Testis (tissue), 3 donors: ENCODE measurements around the gene PPARG. TPM values are rescaled to one million over a fixed set of nuclear protein-coding genes. Genes with fewer than 3 reads are reported as not detected.

Source experiments
- DNase-seq: peaks from one replicate; pipeline ENCODE4 v3.0.0-alpha.2; 2019
- H3K27ac ChIP-seq, 2 donors: fragments of 200-600 bp; sonication (generic); one replicate each; pipeline ENCODE4 v1.5.1; 2019
- H3K27me3 ChIP-seq: fragments of 200-600 bp; sonication (generic); one replicate; pipeline ENCODE4 v1.5.1; 2019
- H3K36me3 ChIP-seq: fragments of 200-600 bp; sonication (generic); one replicate; pipeline ENCODE4 v1.5.1; 2017; ENCODE audit warnings: low read depth; ENCODE audit errors: missing control alignments
- H3K4me1 ChIP-seq: fragments of 200-600 bp; sonication (generic); one replicate; pipeline ENCODE4 v1.5.1; 2019
- H3K4me3 ChIP-seq, 2 donors: fragments of 200-600 bp; sonication (generic); one replicate each; pipeline ENCODE4 v1.5.1; 2017 to 2019
- H3K9me3 ChIP-seq: fragments of 200-600 bp; sonication (generic); one replicate; pipeline ENCODE4 v1.5.1; 2017
- CTCF ChIP-seq, 3 experiments: fragments of 450-650 bp in 2 of 3; fragments of 200-600 bp in 1 of 3; sonication (generic) in 1 of 3; IDR thresholded peaks; one replicate each; pipeline ENCODE4 v1.5.1; 2016 to 2019; ENCODE audit warnings: antibody characterized with exemption in 3 of 3, mild to moderate bottlenecking in 2 of 3, moderate library complexity in 1 of 3
- POLR2A ChIP-seq: fragments of 450-650 bp; IDR thresholded peaks from one replicate; pipeline ENCODE4 v1.6.1; 2017; ENCODE audit warnings: antibody characterized with exemption, mild to moderate bottlenecking, moderate library complexity
- WGBS, 2 donors: methylation state at CpG; one replicate each; pipeline ENCODE4 v1.1.5; 2018; 5-methylcytosine and 5-hydroxymethylcytosine counted together
- intact Hi-C: fragments of 100-400 bp; cut with DNase I; formaldehyde crosslinking; loops from one replicate; pipeline ENCODE4 v1.15.1; 2023; ENCODE audit warnings: low total_unique reads
- polyA plus RNA-seq: library from polyadenylated mRNA; stranded (reverse); fragments of 350-450 nt; fragmentation: Illumina TruSeq; extraction: RNeasy Lipid Tissue Mini Kit (QIAGEN cat#74804); gene quantifications from one replicate; pipeline ENCODE4 v1.2.3, GENCODE V29; 2014; ENCODE audit warnings: low read depth, low replicate concordance; ENCODE audit not compliant: insufficient read depth
- total RNA-seq, 2 donors: library from RNA; depleted of rRNA; stranded (reverse); fragments of >200 nt; gene quantifications; one replicate each; pipeline ENCODE4 v1.2.3, GENCODE V29; 2016

PPARG gene
- total and polyA plus RNA-seq, 3 donors from 2014 or later, result 12.1 to 18.7 (median 17.6) TPM

DNA sequence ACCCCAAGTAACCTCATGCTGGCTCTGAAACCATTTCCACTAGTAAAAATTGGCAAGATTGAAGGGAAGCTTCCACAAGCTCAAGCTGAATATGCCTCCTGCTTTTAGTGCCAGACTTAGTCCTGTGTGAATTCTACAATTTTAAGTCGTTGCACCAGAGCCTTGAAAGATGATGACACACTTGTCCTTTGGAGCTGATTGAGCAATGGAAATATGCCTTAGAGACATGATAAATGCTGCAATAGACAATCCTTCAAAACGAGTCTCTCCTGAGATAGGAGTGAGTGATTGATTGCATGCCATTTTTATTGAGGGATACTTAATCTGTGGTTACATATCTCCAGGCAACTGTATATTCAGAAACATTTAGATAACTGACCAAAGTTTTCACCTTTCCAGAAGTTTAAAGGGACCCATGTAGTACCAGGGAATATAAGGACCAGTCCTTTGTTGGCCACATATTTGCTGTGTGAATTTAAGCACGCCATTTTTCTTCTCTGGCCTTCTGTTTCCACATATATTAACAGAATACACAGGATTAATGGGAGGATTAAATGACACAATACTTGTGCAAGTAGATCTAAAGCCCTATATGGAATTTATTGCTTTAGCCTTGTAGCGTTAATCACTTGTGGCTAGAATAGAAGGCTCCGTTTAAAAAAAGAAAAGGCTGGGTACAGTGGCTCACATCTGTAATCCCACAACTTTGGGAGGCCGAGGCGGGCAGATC, 65.1 kb downstream of the PPARG start:
- Histone ChIP-seq H3K9me3 (no peaks in the 10 kb centered on the region), H3K36me3 (no peaks in the 10 kb centered on the region), H3K27ac (no peak overlapping the region), H3K4me1 (peaks cover 4% of the 10 kb centered on the region), H3K4me3 (no peak overlapping the region), H3K27me3 (no peaks in the 10 kb centered on the region)
- TF ChIP-seq POLR2A (no peak), CTCF (IDR thresholded peaks at IDR 0.05) (no peak)
- DNase-seq, result no peak
- WGBS, 2 donors, result 68 to 70% methylated on average over 7 of the region's 7 CpGs
- intact Hi-C loops, result no loop called here

- Histone ChIP-seq H3K27ac (no peak overlapping the region), H3K27me3 (no peaks in the 10 kb centered on the region), H3K4me1 (peaks cover under 1% of the 10 kb centered on the region), H3K9me3 (no peaks in the 10 kb centered on the region), H3K36me3 (no peaks in the 10 kb centered on the region), H3K4me3 (no peak overlapping the region)
- intact Hi-C loops, result no loop called here
- DNase-seq, result no peak
- 86 to 87% methylated on average over 5 of the region's 5 CpGs for WGBS, 2 donors
- no peak for TF ChIP-seq POLR2A
- TF ChIP-seq CTCF (IDR thresholded peaks at IDR 0.05), result no peak
These were observed 67.3 kb downstream of the PPARG start for GRCh38 chr3:12356175-12356574.

- TF ChIP-seq CTCF (IDR thresholded peaks at IDR 0.05) (no peak), POLR2A (no peak)
- H3K4me1 ChIP-seq, result no peaks in the 10 kb centered on the region
- H3K9me3 ChIP-seq, result no peaks in the 10 kb centered on the region
- no peaks in the 10 kb centered on the region for H3K27me3 ChIP-seq
- no peak overlapping the region for H3K4me3 ChIP-seq
- intact Hi-C loops, result no loop called here
- no peak overlapping the region for H3K27ac ChIP-seq
- WGBS, 2 donors, result 91 to 94% methylated on average over 7 of the region's 7 CpGs
- no peaks in the 10 kb centered on the region for H3K36me3 ChIP-seq
- DNase-seq, result no peak
These were observed 68.1 kb downstream of the PPARG start for GRCh38 chr3:12356996-12357395.

GRCh38 chr3:12357456-12357855, 68.6 kb downstream of the PPARG start:
- TF ChIP-seq CTCF (IDR thresholded peaks at IDR 0.05) (no peak), POLR2A (no peak)
- 83% methylated on average over 3 of the region's 3 CpGs for whole genome bisulfite sequencing, 2 donors
- Histone ChIP-seq H3K4me1 (no peaks in the 10 kb centered on the region), H3K27me3 (no peaks in the 10 kb centered on the region), H3K36me3 (no peaks in the 10 kb centered on the region), H3K9me3 (no peaks in the 10 kb centered on the region), H3K4me3 (no peak overlapping the region), H3K27ac (no peak overlapping the region)
- DNase-seq, result no peak
- intact Hi-C loops, result no loop called here
